Measurements from ENCODE around the gene PCK2. TPM values are rescaled to one million over a fixed set of nuclear protein-coding genes. Genes with fewer than 3 reads are reported as not detected.

PCK2 gene
- total RNA-seq, 4 donors from 2014 or later, result 15.4 to 29.0 (median 21.0) TPM

DNA sequence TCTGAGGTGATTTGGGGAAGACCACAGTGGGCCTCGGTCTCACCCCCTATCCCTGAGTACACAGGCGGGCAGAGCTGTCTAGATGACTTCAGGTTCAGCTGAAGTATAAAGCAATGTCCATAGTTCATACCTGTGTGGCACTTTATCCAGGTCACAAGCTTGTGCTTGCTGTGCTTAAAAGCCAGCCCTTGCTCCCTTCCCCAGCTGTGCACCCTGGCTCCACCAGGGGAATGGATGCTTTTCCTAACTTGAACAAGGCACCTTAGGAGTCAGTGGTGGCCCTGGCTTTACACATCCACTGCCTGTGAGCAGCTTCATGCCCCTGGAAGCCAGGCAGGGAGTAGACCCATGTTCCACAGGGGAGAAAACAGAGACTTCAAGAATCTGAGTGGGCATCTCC, 36.8 kb upstream of the PCK2 start:
- TF ChIP-seq CTCF (IDR thresholded peaks at IDR 0.05), result no peak
- intact Hi-C loops (cut with DNase I; ENCODE audit: low total_unique reads), result loop anchor here (5.0 kb wide), 1 partner anchor 50 kb away; no protein-coding TSS in a partner anchor
- WGBS, 2 donors, result 85 to 94% methylated on average over 2 of the region's 2 CpGs
- no peak overlapping the region for H3K4me3 ChIP-seq (ENCODE audit: low read depth, poor library complexity, severe bottlenecking)
- DNase-seq (ENCODE audit: low spot score in 2 of 2), result no peak

DNA sequence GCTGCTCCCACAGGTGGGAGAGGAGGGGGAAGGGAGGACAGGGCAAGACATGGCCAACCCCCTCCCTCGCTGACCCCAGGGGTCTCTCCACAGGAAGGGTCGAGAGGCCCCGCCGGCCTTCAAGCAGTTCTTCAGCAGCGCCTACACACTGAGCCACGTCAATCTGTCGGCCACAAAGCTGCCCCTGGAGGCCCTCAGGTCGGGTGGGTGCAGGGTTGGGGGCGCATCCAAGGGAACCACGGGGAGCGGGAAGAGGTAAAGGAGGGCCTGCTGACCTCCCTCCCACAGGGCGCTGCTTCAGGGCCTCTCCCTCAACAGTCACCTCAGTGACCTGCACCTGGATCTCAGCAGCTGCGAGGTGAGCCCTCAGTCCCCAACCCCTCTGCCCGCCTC, 36.2 kb upstream of the PCK2 start:
- TF ChIP-seq POLR2A (IDR thresholded peaks at IDR 0.05) (no peak), CTCF (IDR thresholded peaks at IDR 0.05) (no peak)

GRCh38 chr14:24058260-24058950, 35.7 kb upstream of the PCK2 start:
- no peak overlapping the region for H3K4me3 ChIP-seq (ENCODE audit: low read depth, poor library complexity, severe bottlenecking)
- WGBS, 2 donors, result 33 to 47% methylated on average over 5 to 7 of the region's 7 CpGs
- peak in 1 of 2 donors; percentile 90 for DNase-seq (ENCODE audit: low spot score in 2 of 2)
- TF ChIP-seq CTCF (IDR thresholded peaks at IDR 0.05) (peak in 1 of 3 donors; percentile 74), POLR2A (IDR thresholded peaks at IDR 0.05) (no peak)
- intact Hi-C loops (cut with DNase I; ENCODE audit: low total_unique reads), result loop anchor here (5.0 kb wide), 1 partner anchor 49 kb away; no protein-coding TSS in a partner anchor

More for the DNA sequence above, 36.2 kb upstream of the PCK2 start:
- intact Hi-C loops (cut with DNase I; ENCODE audit: low total_unique reads), result loop anchor here (5.0 kb wide), 1 partner anchor 49 kb away; no protein-coding TSS in a partner anchor
- H3K4me3 ChIP-seq (ENCODE audit: low read depth, poor library complexity, severe bottlenecking), result no peak overlapping the region
- no peak for DNase-seq (ENCODE audit: low spot score in 2 of 2)
- 58 to 63% methylated on average over 13 to 14 of the region's 14 CpGs for WGBS, 2 donors

- DNase-seq (ENCODE audit: low spot score in 2 of 2), result no peak
- 86 to 90% methylated on average over 9 to 10 of the region's 10 CpGs for WGBS, 2 donors
- intact Hi-C loops (cut with DNase I; ENCODE audit: low total_unique reads), result loop anchor here (5.0 kb wide), 1 partner anchor 48 kb away; no protein-coding TSS in a partner anchor
- TF ChIP-seq CTCF (IDR thresholded peaks at IDR 0.05) (no peak), POLR2A (IDR thresholded peaks at IDR 0.05) (no peak)
- no peak overlapping the region for H3K4me3 ChIP-seq (ENCODE audit: low read depth, poor library complexity, severe bottlenecking)
These were observed 35.1 kb upstream of the PCK2 start for GRCh38 chr14:24058951-24059475.

DNA sequence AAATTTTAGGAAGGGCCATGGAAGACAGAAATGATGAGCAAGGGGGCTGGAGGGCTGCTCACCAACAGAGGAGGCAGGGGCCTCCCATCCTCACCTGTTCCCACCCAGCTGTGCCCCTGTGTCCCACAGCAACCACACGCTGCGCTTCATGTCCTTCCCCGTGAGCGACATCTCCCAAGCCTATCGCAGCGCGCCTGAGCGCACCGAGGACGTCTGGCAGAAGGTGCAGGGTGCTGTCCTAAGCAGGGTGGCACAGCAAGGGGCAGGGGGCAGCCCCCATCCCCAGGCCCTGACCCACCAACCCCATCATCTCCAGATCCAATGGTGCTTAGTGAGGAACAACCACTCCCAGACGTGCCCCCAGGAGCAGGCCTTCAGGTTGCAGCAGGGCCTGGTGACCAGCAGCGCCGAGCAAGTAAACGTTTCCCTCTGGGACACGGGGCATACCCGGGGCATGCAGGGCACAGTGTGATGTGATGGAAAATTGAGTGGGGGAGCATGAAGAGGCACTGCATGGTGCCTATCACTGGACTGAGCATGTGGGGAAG, 34.2 kb upstream of the PCK2 start:
- intact Hi-C loops (cut with DNase I; ENCODE audit: low total_unique reads), result loop anchor here (5.0 kb wide), 1 partner anchor 47 kb away; no protein-coding TSS in a partner anchor
- H3K4me3 ChIP-seq (ENCODE audit: low read depth, poor library complexity, severe bottlenecking), result no peak overlapping the region
- no peak for TF ChIP-seq CTCF (IDR thresholded peaks at IDR 0.05)
- no peak for TF ChIP-seq POLR2A (IDR thresholded peaks at IDR 0.05)
- WGBS, 2 donors, result 81 to 95% methylated on average over 16 of the region's 16 CpGs
- no peak for DNase-seq (ENCODE audit: low spot score in 2 of 2)

All from lower leg skin (tissue), 4 donors.